Duodenal mucosa (tissue), 2 donors: ENCODE results near the gene RNF130.
A peak's percentile ranks its signal among the peaks of the same experiment; 100 is the strongest.

Source experiments
- H3K27ac ChIP-seq: one replicate; pipeline ENCODE4 v1.7.0; 2013; ENCODE audit warnings: low read depth, low read length
- H3K27me3 ChIP-seq, 2 donors: one replicate each; pipeline ENCODE4 v1.7.0; 2013; ENCODE audit warnings: low read length in 2 of 2, control low read depth in 1 of 2; ENCODE audit not compliant: insufficient read depth in 2 of 2, control insufficient read depth in 1 of 2
- H3K36me3 ChIP-seq, 2 donors: one replicate each; pipeline ENCODE4 v1.7.0; 2013; ENCODE audit warnings: low read length in 2 of 2, control low read depth in 1 of 2; ENCODE audit not compliant: insufficient read depth in 2 of 2, control insufficient read depth in 1 of 2
- H3K4me1 ChIP-seq, 2 donors: one replicate each; pipeline ENCODE4 v1.7.0; 2013; ENCODE audit warnings: low read length in 2 of 2, control low read depth in 1 of 2; ENCODE audit not compliant: insufficient read depth in 2 of 2, control insufficient read depth in 1 of 2
- H3K4me3 ChIP-seq, 2 donors: one replicate each; pipeline ENCODE4 v1.7.0; 2013; ENCODE audit warnings: low read length in 2 of 2, low read depth in 1 of 2
- H3K9ac ChIP-seq, 2 donors: one replicate each; pipeline ENCODE4 v1.7.0; 2013; ENCODE audit warnings: low read length in 2 of 2, low read depth in 1 of 2
- H3K9me3 ChIP-seq, 2 donors: one replicate each; pipeline ENCODE4 v1.7.0; 2013; ENCODE audit warnings: low read length in 2 of 2, control low read depth in 1 of 2; ENCODE audit not compliant: control insufficient read depth in 1 of 2

The RNF130 gene

DNA sequence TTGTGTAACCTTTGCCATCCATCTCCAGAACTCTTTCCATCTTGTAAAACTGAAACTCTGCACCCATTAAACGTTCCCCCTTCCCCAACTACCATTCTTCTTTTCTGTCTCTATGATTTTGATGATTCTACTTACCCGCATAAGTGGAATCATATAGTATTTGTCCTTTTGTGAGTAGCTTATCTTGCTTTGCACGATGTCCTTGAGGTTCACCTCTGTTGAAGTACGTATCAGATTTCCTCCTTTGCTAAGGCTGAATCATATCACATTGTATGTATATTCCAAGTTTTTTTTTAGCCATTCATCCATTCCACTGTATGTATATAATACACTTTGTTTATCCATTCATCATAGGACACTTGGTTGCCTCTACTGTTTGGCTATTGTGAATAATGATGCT lies 2.9 kb upstream of the RNF130 start:
- H3K27ac ChIP-seq: no peak overlapping the region

GRCh38 chr5:180072556-180072955 lies 997 bp upstream of the RNF130 start:
- Histone ChIP-seq H3K36me3 (no peaks in the 10 kb centered on the region), H3K9me3 (no peaks in the 10 kb centered on the region), H3K27ac (no peak overlapping the region), H3K4me1 (peaks cover 18 to 20% of the 10 kb centered on the region in 2 donors), H3K9ac (no peak overlapping the region), H3K4me3 (peak overlapping the region in 1 of 2 donors; percentile 64), H3K27me3 (no peaks in the 10 kb centered on the region)

More for the DNA sequence above, 2.9 kb upstream of the RNF130 start:
- Histone ChIP-seq H3K9me3 (no peaks in the 10 kb centered on the region), H3K36me3 (no peaks in the 10 kb centered on the region), H3K27me3 (peaks cover 0 to 8% of the 10 kb centered on the region in 2 donors), H3K9ac (no peak overlapping the region), H3K4me1 (peaks cover 12 to 20% of the 10 kb centered on the region in 2 donors), H3K4me3 (no peak overlapping the region)

GRCh38 chr5:180072256-180072548 lies 643 bp upstream of the RNF130 start:
- H3K27ac ChIP-seq: no peak overlapping the region
- peak overlapping the region in 1 of 2 donors; percentile 76 for H3K9ac ChIP-seq
- no peaks in the 10 kb centered on the region for H3K9me3 ChIP-seq
- no peaks in the 10 kb centered on the region for H3K27me3 ChIP-seq
- peaks cover 18 to 20% of the 10 kb centered on the region in 2 donors for H3K4me1 ChIP-seq
- peak overlapping the region in 1 of 2 donors; percentile 64 for H3K4me3 ChIP-seq
- no peaks in the 10 kb centered on the region for H3K36me3 ChIP-seq

DNA sequence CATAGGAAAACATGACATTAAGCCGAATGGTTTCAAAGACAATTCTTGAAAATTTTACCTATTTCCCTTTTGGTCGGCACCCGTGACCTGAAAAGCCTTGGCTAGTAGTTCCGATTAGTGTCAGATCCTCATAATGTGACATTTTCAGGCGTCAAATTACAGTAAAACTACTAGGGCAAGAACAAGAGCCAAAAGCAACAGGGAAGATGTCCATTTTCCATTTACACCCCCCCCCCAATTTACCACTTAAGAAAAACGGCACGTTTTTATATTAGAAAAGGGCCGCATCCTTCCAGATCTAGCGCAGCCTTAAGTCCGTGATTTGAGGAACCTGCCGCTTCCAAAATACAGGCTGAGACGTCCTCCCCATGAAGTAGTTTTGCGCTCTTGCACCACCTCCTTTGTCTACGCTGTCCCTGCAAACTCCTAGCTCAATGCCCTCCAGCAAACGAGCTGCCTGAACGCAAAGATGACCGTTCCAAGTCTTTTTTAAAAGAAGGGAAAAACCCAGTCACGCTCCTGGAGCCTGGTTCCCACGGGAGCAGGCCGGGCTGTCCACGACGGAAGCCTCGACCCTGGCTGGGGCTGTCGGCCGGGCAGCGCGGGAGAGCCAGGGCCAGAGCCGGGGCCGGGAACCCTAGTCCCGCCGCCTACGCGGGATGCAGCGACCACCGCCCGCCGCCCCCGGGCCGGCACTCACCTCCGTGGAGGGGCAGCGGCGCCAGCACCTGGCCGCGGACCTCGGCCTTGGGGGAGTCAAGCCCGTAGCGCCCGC lies 616 bp downstream of the RNF130 start:
- Histone ChIP-seq H3K27ac (peak overlapping the region; percentile 74), H3K4me3 (peak overlapping the region; percentile 63 to 65), H3K4me1 (peaks cover 18 to 20% of the 10 kb centered on the region in 2 donors), H3K9ac (peak overlapping the region; percentile 55 to 78), H3K9me3 (no peaks in the 10 kb centered on the region), H3K27me3 (no peaks in the 10 kb centered on the region), H3K36me3 (no peaks in the 10 kb centered on the region)

DNA sequence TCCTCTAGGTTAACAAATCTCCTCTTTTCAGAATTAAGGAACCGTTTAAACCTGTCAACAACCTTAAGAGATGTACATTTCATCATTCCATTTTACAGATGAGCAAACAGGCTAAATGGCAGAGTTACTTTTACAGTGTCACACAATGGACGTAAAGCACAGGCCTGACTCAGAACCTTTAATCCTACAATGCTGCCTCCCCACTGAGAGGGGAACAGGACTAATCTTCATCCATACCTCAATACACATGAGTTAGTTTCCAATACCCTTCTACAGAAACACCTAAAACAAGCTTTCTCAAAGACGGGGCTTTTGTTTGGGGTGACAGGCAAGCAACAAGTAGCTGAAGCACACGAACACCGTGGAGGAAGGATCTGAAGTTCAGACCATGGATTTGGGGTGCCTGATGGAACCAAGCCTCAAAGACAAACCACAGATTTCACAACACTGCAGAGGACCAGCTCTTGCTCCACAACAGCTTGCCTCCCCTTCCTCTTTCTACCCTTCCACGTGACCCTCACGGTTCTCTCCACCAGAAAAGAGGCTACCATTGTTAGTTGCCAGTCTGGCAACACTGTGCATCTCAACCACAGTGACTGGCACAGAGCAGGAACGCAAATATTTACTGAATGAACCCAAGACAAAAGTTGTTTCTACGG lies 1.8 kb downstream of the RNF130 start:
- peak overlapping the region; percentile 63 to 65 for H3K4me3 ChIP-seq
- no peaks in the 10 kb centered on the region for H3K36me3 ChIP-seq
- H3K9ac ChIP-seq: peak overlapping the region; percentile 20 to 55
- no peak overlapping the region for H3K27ac ChIP-seq
- no peaks in the 10 kb centered on the region for H3K9me3 ChIP-seq
- no peaks in the 10 kb centered on the region for H3K27me3 ChIP-seq
- peaks cover 18 to 20% of the 10 kb centered on the region in 2 donors for H3K4me1 ChIP-seq

GRCh38 chr5:180068519-180069090 lies 3.0 kb downstream of the RNF130 start:
- Histone ChIP-seq H3K4me1 (peaks cover 18 to 20% of the 10 kb centered on the region in 2 donors), H3K27ac (no peak overlapping the region), H3K9ac (no peak overlapping the region), H3K4me3 (no peak overlapping the region), H3K36me3 (no peaks in the 10 kb centered on the region), H3K27me3 (no peaks in the 10 kb centered on the region), H3K9me3 (no peaks in the 10 kb centered on the region)

DNA sequence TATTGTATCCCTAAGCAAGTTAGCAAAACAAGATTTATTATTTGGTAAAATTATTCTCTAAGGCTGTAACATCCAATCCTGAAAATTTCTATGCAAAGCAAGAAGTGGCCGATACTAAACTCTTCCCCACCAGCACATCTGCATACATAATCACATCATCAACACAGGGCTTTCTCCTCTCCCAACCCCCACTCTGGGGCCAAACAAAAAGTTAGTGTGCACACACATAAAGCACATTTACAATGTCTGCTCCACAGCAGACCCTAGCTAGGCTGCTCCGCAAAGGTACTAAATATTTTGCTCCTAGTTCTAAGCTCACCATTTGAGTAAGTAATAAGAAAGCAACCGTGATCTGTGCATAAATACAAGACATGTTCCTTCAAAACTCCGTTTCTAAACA lies 3.6 kb downstream of the RNF130 start:
- Histone ChIP-seq H3K9ac (no peak overlapping the region), H3K9me3 (no peaks in the 10 kb centered on the region), H3K4me3 (no peak overlapping the region), H3K4me1 (peaks cover 18 to 20% of the 10 kb centered on the region in 2 donors), H3K27me3 (no peaks in the 10 kb centered on the region), H3K27ac (no peak overlapping the region), H3K36me3 (no peaks in the 10 kb centered on the region)

GRCh38 chr5:180060192-180060591 lies 11.4 kb downstream of the RNF130 start:
- no peaks in the 10 kb centered on the region for H3K27me3 ChIP-seq
- no peaks in the 10 kb centered on the region for H3K4me1 ChIP-seq
- no peak overlapping the region for H3K27ac ChIP-seq
- no peaks in the 10 kb centered on the region for H3K9me3 ChIP-seq
- no peak overlapping the region for H3K4me3 ChIP-seq
- H3K9ac ChIP-seq: no peak overlapping the region
- no peaks in the 10 kb centered on the region for H3K36me3 ChIP-seq

- no peaks in the 10 kb centered on the region for H3K27me3 ChIP-seq
- H3K36me3 ChIP-seq: no peaks in the 10 kb centered on the region
- no peak overlapping the region for H3K9ac ChIP-seq
- H3K4me3 ChIP-seq: no peak overlapping the region
- no peaks in the 10 kb centered on the region for H3K4me1 ChIP-seq
- no peaks in the 10 kb centered on the region for H3K9me3 ChIP-seq
- H3K27ac ChIP-seq: no peak overlapping the region
Observed at GRCh38 chr5:180059326-180059725, 12.2 kb downstream of the RNF130 start.

GRCh38 chr5:180056153-180056552 lies 15.4 kb downstream of the RNF130 start:
- no peak overlapping the region for H3K4me3 ChIP-seq

More at GRCh38 chr5:180056153-180056552, 15.4 kb downstream of the RNF130 start:
- no peaks in the 10 kb centered on the region for H3K36me3 ChIP-seq
- H3K9ac ChIP-seq: no peak overlapping the region
- H3K27me3 ChIP-seq: no peaks in the 10 kb centered on the region
- no peak overlapping the region for H3K27ac ChIP-seq
- H3K4me1 ChIP-seq: no peaks in the 10 kb centered on the region
- H3K9me3 ChIP-seq: no peaks in the 10 kb centered on the region
